SK-N-SH treated with all-trans-retinoic acid at 6 μM for 48 hours (cell line): ENCODE data around the gene DDIAS.

Experiments used
- GLIS3 ChIP-seq: fragments of 250-450 bp; sonication (Bioruptor Pico); IDR thresholded peaks from 2 replicates; pipeline ENCODE4 v1.5.0; 2020; ENCODE audit warnings: mild to moderate bottlenecking, moderate library complexity
- ISL1 ChIP-seq: fragments of 250-450 bp; sonication (Bioruptor Pico); IDR thresholded peaks from 2 replicates; pipeline ENCODE4 v2.1.2; 2022; ENCODE audit warnings: mild to moderate bottlenecking, moderate library complexity
- SNAI2 ChIP-seq: fragments of 250-450 bp; sonication (Bioruptor Pico); IDR thresholded peaks from 2 replicates; pipeline ENCODE4 v1.5.0; 2020; ENCODE audit warnings: mild to moderate bottlenecking, moderate library complexity
- TOX ChIP-seq: fragments of 250-450 bp; sonication (Bioruptor Pico); IDR thresholded peaks from 2 replicates; pipeline ENCODE4 v1.8.0; 2021; ENCODE audit warnings: mild to moderate bottlenecking, moderate library complexity, borderline replicate concordance
- TSHZ2 ChIP-seq: fragments of 250-450 bp; sonication (Bioruptor Pico); IDR thresholded peaks from 2 replicates; pipeline ENCODE4 v1.5.0; 2020; ENCODE audit warnings: mild to moderate bottlenecking, moderate library complexity
- ZNF565 ChIP-seq: fragments of 450-650 bp; formaldehyde crosslinking; conservative IDR thresholded peaks from 2 replicates; pipeline ENCODE4 v1.5.0; 2020; ENCODE audit warnings: low read depth, mild to moderate bottlenecking, moderate library complexity
- ZNF70 ChIP-seq: fragments of 450-650 bp; formaldehyde crosslinking; IDR thresholded peaks from 2 replicates; pipeline ENCODE4 v1.5.0; 2020; ENCODE audit warnings: mild to moderate bottlenecking, moderate library complexity
- TF ChIP-seq, protein P1 (sequence below): fragments of 250-450 bp; sonication (Bioruptor Pico); IDR thresholded peaks from 2 replicates; pipeline ENCODE4 v1.8.0; 2020; ENCODE audit warnings: mild to moderate bottlenecking, moderate library complexity, borderline replicate concordance

- TF ChIP-seq ISL1 (CRISPR knock-in tag) (no peak), TSHZ2 (CRISPR knock-in tag) (no peak), ZNF565 (CRISPR knock-in tag) (no peak), ZNF70 (CRISPR knock-in tag) (no peak), GLIS3 (no peak), SNAI2 (CRISPR knock-in tag) (no peak), TOX (CRISPR knock-in tag) (no peak)
- TF ChIP-seq, protein P1, sequence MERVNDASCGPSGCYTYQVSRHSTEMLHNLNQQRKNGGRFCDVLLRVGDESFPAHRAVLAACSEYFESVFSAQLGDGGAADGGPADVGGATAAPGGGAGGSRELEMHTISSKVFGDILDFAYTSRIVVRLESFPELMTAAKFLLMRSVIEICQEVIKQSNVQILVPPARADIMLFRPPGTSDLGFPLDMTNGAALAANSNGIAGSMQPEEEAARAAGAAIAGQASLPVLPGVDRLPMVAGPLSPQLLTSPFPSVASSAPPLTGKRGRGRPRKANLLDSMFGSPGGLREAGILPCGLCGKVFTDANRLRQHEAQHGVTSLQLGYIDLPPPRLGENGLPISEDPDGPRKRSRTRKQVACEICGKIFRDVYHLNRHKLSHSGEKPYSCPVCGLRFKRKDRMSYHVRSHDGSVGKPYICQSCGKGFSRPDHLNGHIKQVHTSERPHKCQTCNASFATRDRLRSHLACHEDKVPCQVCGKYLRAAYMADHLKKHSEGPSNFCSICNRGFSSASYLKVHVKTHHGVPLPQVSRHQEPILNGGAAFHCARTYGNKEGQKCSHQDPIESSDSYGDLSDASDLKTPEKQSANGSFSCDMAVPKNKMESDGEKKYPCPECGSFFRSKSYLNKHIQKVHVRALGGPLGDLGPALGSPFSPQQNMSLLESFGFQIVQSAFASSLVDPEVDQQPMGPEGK: no peak
Measured at GRCh38 chr11:82899957-82900276, 1.6 kb upstream of the DDIAS start.
